Measurements from ENCODE around the gene ZNF282.
"Not testable (repeated sequence)": the region's sequence is repeated elsewhere in the genome, so short reads cannot be mapped to it uniquely, and the experiment has no call there.

ZNF282 gene

DNA sequence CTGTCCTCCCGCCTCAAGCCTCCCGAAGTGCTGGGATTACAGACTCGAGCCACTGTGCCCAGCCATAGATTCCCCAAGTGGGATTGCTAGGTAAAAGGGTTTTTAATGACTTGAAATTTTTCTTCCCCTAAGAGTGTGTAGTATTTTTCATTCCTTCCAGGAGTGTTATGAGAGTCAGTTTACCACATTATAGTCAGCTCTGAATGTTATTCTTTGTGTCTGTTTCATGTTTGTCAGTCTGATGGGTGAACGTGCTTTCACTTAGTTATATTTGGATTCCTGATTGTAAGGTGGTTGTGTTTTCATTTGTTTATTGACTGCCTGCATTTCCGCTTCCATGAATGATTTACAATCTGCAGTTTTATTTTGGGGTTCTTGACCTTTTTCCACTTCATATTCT, 50.4 kb downstream of the ZNF282 start:
- no peak overlapping the region for H3K9ac ChIP-seq (ENCODE audit: low read depth, low read length)

DNA sequence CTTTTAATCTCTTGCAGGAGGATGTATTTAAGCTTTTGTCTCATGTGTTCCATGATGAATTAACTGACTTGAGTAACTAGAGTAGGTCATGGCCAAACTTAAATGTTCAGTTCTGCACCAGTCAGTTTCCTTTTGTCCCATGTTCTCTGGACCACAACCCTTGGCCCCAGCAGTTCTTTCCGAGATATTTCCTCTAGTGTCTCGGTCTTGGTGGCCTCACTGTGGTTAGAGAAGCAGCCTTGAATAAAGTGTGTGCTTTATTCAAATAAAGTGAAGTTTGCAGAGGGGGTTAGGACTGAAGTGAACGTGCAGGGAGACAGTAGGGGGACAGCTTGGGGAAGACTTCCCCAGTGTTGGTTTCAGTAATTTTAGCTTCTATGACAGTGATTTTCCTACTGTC, 53.4 kb downstream of the ZNF282 start:
- no peaks in the 10 kb centered on the region for H3K9me3 ChIP-seq (ENCODE audit: control insufficient read depth, insufficient read depth, low read length)
- no peak overlapping the region for H3K9ac ChIP-seq (ENCODE audit: low read depth, low read length)
- H3K36me3 ChIP-seq (ENCODE audit: insufficient read depth, low read length): peaks cover 6% of the 10 kb centered on the region; the same call in 1 of the 2 replicates
- H3K4me1 ChIP-seq (ENCODE audit: insufficient read depth, low read length): no peaks in the 10 kb centered on the region

More for the DNA sequence above, 50.4 kb downstream of the ZNF282 start:
- Histone ChIP-seq H3K4me1 (ENCODE audit: insufficient read depth, low read length) (0 out of 2 replicates have a peak, but pooled peaks cover 2% of the 10 kb centered on the region), H3K9me3 (ENCODE audit: control insufficient read depth, insufficient read depth, low read length) (no peaks in the 10 kb centered on the region), H3K36me3 (ENCODE audit: insufficient read depth, low read length) (no peaks in the 10 kb centered on the region)

DNA sequence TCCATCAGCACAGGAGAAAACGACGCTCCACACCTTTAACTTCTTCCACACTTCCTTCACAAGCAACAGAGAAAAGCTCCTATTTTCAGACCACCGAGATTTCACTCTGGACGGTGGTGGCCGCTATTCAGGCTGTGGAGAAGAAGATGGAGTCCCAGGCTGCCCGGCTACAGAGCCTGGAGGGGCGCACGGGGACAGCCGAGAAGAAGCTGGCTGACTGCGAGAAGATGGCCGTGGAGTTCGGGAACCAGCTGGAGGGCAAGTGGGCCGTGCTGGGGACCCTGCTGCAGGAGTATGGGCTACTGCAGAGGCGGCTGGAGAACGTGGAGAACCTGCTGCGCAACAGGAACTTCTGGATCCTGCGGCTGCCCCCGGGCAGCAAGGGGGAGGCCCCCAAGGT, 54.8 kb downstream of the ZNF282 start:
- H3K9me3 ChIP-seq (ENCODE audit: control insufficient read depth, insufficient read depth, low read length); H3K4me1 ChIP-seq (ENCODE audit: insufficient read depth, low read length); H3K9ac ChIP-seq (ENCODE audit: low read depth, low read length): not testable (repeated sequence)
- peaks cover 11% of the 10 kb centered on the region for H3K36me3 ChIP-seq (ENCODE audit: insufficient read depth, low read length)

DNA sequence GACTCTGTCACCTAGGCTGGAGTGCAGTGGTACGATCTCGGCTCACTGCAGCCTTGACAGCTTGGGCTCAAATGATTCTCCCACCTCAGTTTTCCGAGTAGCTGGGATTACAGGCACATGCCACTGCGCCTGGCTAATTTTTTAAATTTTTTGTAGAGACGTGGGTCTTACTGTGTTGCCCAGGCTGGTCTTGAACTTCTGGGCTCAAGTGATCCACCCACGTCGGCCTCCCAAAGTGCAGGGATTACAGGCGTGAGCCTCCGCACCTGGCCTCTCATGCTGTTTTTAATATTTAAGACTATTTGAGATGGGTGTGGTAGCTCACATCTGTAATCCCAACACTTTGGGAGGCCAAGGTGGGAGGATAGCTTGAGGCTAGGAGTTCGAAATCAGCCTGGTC, 56.2 kb downstream of the ZNF282 start:
- H3K9me3 ChIP-seq (ENCODE audit: control insufficient read depth, insufficient read depth, low read length); H3K4me1 ChIP-seq (ENCODE audit: insufficient read depth, low read length); H3K9ac ChIP-seq (ENCODE audit: low read depth, low read length): not testable (repeated sequence)
- H3K36me3 ChIP-seq (ENCODE audit: insufficient read depth, low read length): peaks cover 15% of the 10 kb centered on the region

- no peak overlapping the region for H3K9ac ChIP-seq (ENCODE audit: low read depth, low read length)
- no peaks in the 10 kb centered on the region for H3K9me3 ChIP-seq (ENCODE audit: control insufficient read depth, insufficient read depth, low read length)
- peaks cover 15% of the 10 kb centered on the region for H3K36me3 ChIP-seq (ENCODE audit: insufficient read depth, low read length)
- no peaks in the 10 kb centered on the region for H3K4me1 ChIP-seq (ENCODE audit: insufficient read depth, low read length)
Measured at GRCh38 chr7:149252378-149252777, 57.0 kb downstream of the ZNF282 start.

DNA sequence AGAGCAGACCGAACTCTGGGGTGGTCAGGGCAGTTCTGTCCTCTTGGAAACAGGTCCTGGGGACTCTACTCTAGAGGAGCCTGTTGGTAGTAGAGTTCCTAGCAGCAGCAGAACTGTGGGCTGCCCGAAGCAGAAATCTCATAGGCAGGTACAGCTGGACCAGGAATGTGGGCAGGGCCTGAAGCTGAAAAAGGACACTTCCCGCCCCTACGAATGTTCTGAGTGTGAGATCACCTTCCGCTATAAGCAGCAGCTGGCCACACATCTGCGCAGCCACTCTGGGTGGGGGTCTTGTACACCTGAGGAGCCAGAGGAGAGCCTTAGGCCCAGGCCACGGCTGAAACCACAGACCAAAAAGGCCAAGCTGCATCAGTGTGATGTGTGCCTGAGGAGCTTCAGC, 58.3 kb downstream of the ZNF282 start:
- H3K36me3 ChIP-seq (ENCODE audit: insufficient read depth, low read length): peaks cover 15% of the 10 kb centered on the region
- H3K9me3 ChIP-seq (ENCODE audit: control insufficient read depth, insufficient read depth, low read length): no peaks in the 10 kb centered on the region
- no peak overlapping the region for H3K9ac ChIP-seq (ENCODE audit: low read depth, low read length)
- H3K4me1 ChIP-seq (ENCODE audit: insufficient read depth, low read length): no peaks in the 10 kb centered on the region

- Histone ChIP-seq H3K4me1 (ENCODE audit: insufficient read depth, low read length) (no peaks in the 10 kb centered on the region), H3K36me3 (ENCODE audit: insufficient read depth, low read length) (peaks cover 15% of the 10 kb centered on the region), H3K9me3 (ENCODE audit: control insufficient read depth, insufficient read depth, low read length) (no peaks in the 10 kb centered on the region), H3K9ac (ENCODE audit: low read depth, low read length) (no peak overlapping the region)
Measured at GRCh38 chr7:149254181-149254858, 59.0 kb downstream of the ZNF282 start.

DNA sequence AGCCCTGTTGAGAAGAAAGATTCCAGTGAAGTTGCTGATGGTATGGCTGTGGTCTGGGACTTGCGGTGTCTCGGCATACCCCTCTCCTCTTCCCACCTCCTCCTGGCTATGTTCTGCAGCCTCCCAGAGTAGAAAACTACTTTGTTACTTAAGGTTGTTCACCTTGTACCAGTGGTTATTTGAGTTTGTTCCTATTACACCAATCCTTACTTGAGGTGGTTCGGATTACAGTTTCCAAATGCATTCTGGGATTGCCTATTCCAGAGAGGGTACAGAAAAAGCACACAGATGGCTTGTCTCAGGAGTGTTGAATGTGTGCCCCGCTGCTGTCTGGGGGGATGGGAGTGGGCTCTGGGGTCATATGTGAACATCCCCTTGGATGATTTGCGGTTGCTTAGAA, 59.8 kb downstream of the ZNF282 start:
- Histone ChIP-seq H3K4me1 (ENCODE audit: insufficient read depth, low read length) (no peaks in the 10 kb centered on the region), H3K9ac (ENCODE audit: low read depth, low read length) (no peak overlapping the region), H3K36me3 (ENCODE audit: insufficient read depth, low read length) (peaks cover 15% of the 10 kb centered on the region), H3K9me3 (ENCODE audit: control insufficient read depth, insufficient read depth, low read length) (no peaks in the 10 kb centered on the region)

- Histone ChIP-seq H3K9ac (ENCODE audit: low read depth, low read length) (no peak overlapping the region), H3K4me1 (ENCODE audit: insufficient read depth, low read length) (no peaks in the 10 kb centered on the region), H3K9me3 (ENCODE audit: control insufficient read depth, insufficient read depth, low read length) (no peaks in the 10 kb centered on the region), H3K36me3 (ENCODE audit: insufficient read depth, low read length) (peaks cover 15% of the 10 kb centered on the region)
Measured at GRCh38 chr7:149256568-149256967, 61.2 kb downstream of the ZNF282 start.

- H3K9me3 ChIP-seq (ENCODE audit: control insufficient read depth, insufficient read depth, low read length): no peaks in the 10 kb centered on the region
- peaks cover 15% of the 10 kb centered on the region for H3K36me3 ChIP-seq (ENCODE audit: insufficient read depth, low read length)
- no peak overlapping the region for H3K9ac ChIP-seq (ENCODE audit: low read depth, low read length)
- H3K4me1 ChIP-seq (ENCODE audit: insufficient read depth, low read length): no peaks in the 10 kb centered on the region
Measured at GRCh38 chr7:149257146-149257545, 61.8 kb downstream of the ZNF282 start.

- Histone ChIP-seq H3K9ac (ENCODE audit: low read depth, low read length) (peak overlapping the region; percentile 95), H3K4me1 (ENCODE audit: insufficient read depth, low read length) (no peaks in the 10 kb centered on the region), H3K9me3 (ENCODE audit: control insufficient read depth, insufficient read depth, low read length) (no peaks in the 10 kb centered on the region), H3K36me3 (ENCODE audit: insufficient read depth, low read length) (peaks cover 3% of the 10 kb centered on the region; the same call in 1 of the 2 replicates)
Measured at GRCh38 chr7:149261316-149261828, 66.0 kb downstream of the ZNF282 start.

GRCh38 chr7:149261829-149262617, 66.7 kb downstream of the ZNF282 start, which contains the start of gene ZNF783:
Gene ZNF783, plus strand, starts transcription at chr7:149262196. Its CDS starts 138 bp downstream, at chr7:149262334.
- Histone ChIP-seq H3K36me3 (ENCODE audit: insufficient read depth, low read length) (peaks cover 3% of the 10 kb centered on the region; the same call in 1 of the 2 replicates), H3K4me1 (ENCODE audit: insufficient read depth, low read length) (no peaks in the 10 kb centered on the region), H3K9ac (ENCODE audit: low read depth, low read length) (peak within 1 kb of the TSS; percentile 95), H3K9me3 (ENCODE audit: control insufficient read depth, insufficient read depth, low read length) (no peaks in the 10 kb centered on the region)

DNA sequence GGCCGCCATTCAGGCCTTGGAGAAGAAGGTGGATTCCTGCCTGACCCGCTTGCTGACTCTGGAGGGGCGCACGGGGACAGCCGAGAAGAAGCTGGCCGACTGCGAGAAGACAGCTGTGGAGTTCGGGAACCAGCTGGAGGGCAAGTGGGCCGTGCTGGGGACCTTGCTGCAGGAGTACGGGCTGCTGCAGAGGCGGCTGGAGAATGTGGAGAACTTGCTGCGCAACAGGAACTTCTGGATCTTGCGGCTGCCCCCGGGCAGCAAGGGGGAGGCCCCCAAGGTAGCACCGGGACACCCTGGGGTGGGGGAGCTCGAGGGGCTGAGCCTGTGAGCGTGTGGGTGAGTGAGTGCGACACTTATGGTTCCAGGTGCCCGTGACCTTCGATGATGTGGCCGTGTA, 71.1 kb downstream of the ZNF282 start:
- H3K9ac ChIP-seq (ENCODE audit: low read depth, low read length): no peak overlapping the region
- peaks cover 3% of the 10 kb centered on the region; the same call in 1 of the 2 replicates for H3K36me3 ChIP-seq (ENCODE audit: insufficient read depth, low read length)
- H3K4me1 ChIP-seq (ENCODE audit: insufficient read depth, low read length): no peaks in the 10 kb centered on the region
- H3K9me3 ChIP-seq (ENCODE audit: control insufficient read depth, insufficient read depth, low read length): no peaks in the 10 kb centered on the region

GRCh38 chr7:149267733-149268132, 72.4 kb downstream of the ZNF282 start:
- Histone ChIP-seq H3K36me3 (ENCODE audit: insufficient read depth, low read length) (peaks cover 3% of the 10 kb centered on the region; the same call in 1 of the 2 replicates), H3K9ac (ENCODE audit: low read depth, low read length) (no peak overlapping the region), H3K9me3 (ENCODE audit: control insufficient read depth, insufficient read depth, low read length) (no peaks in the 10 kb centered on the region), H3K4me1 (ENCODE audit: insufficient read depth, low read length) (no peaks in the 10 kb centered on the region)

GRCh38 chr7:149274424-149274823, 79.1 kb downstream of the ZNF282 start:
- H3K9me3 ChIP-seq (ENCODE audit: control insufficient read depth, insufficient read depth, low read length); H3K4me1 ChIP-seq (ENCODE audit: insufficient read depth, low read length); H3K9ac ChIP-seq (ENCODE audit: low read depth, low read length); H3K36me3 ChIP-seq (ENCODE audit: insufficient read depth, low read length): not testable (repeated sequence)

All from ES-I3 (cell line).